Measurements from ENCODE around the gene MAP2. TPM values are rescaled to one million over a fixed set of nuclear protein-coding genes. Genes with fewer than 3 reads are reported as not detected.
"Not testable (repeated sequence)": the region's sequence is repeated elsewhere in the genome, so short reads cannot be mapped to it uniquely, and the experiment has no call there.

The MAP2 gene
- total and polyA plus RNA-seq, 7 experiments from 2014 or later, result 0.38 to 0.89 (median 0.47) TPM; not detected in 3

- Histone ChIP-seq H3K36me3 (ENCODE audit: control insufficient read depth in 2 of 3, insufficient read depth in 3 of 3, low read length in 3 of 3) (no peaks in the 10 kb centered on the region), H3K9me3 (ENCODE audit: control insufficient read depth in 2 of 3, low read length in 3 of 3) (no peaks in the 10 kb centered on the region), H3K4me3 (ENCODE audit: low read length) (no peak overlapping the region), H3K4me1 (ENCODE audit: control insufficient read depth in 2 of 2, insufficient read depth in 2 of 2, low read length in 2 of 2) (no peaks in the 10 kb centered on the region), H3K27ac (ENCODE audit: low read depth, low read length) (no peak overlapping the region), H3K27me3 (ENCODE audit: control insufficient read depth in 2 of 2, insufficient read depth in 2 of 2, low read length in 2 of 2) (no peaks in the 10 kb centered on the region)
- POLR2A ChIA-PET, result no interaction called here
- intact Hi-C loops (cut with micrococcal nuclease), result no loop called here
- Mint-ChIP-seq H3K4me1 (no peaks in the 10 kb centered on the region), H3K27ac (no peak overlapping the region), H3K9me3 (peaks cover 0 to 2% (median 0%) of the 10 kb centered on the region in 11 donors), H3K36me3 (no peaks in the 10 kb centered on the region), H3K27me3 (no peaks in the 10 kb centered on the region), H3K4me3 (no peak overlapping the region)
- no peak for DNase-seq
- ATAC-seq, result no peak
- CTCF ChIA-PET, result no interaction called here
Measured at GRCh38 chr2:209592106-209592505, 168.3 kb downstream of the MAP2 start.

GRCh38 chr2:209593930-209594329 is 170.1 kb downstream of the MAP2 start:
- Histone ChIP-seq H3K9me3 (ENCODE audit: control insufficient read depth in 2 of 3, low read length in 3 of 3) (no peaks in the 10 kb centered on the region), H3K4me1 (ENCODE audit: control insufficient read depth in 2 of 2, insufficient read depth in 2 of 2, low read length in 2 of 2) (no peaks in the 10 kb centered on the region), H3K27ac (ENCODE audit: low read depth, low read length) (no peak overlapping the region), H3K4me3 (ENCODE audit: low read length) (no peak overlapping the region), H3K27me3 (ENCODE audit: control insufficient read depth in 2 of 2, insufficient read depth in 2 of 2, low read length in 2 of 2) (no peaks in the 10 kb centered on the region), H3K36me3 (ENCODE audit: control insufficient read depth in 2 of 3, insufficient read depth in 3 of 3, low read length in 3 of 3) (no peaks in the 10 kb centered on the region)
- Mint-ChIP-seq H3K9me3 (peaks cover 0 to 2% (median 0%) of the 10 kb centered on the region in 11 donors), H3K27ac (no peak overlapping the region), H3K4me1 (no peaks in the 10 kb centered on the region), H3K36me3 (no peaks in the 10 kb centered on the region), H3K4me3 (no peak overlapping the region), H3K27me3 (no peaks in the 10 kb centered on the region)
- ChIA-PET CTCF (interaction anchor here (0.7 kb wide), 1 partner anchor 69 kb away, joined by 3 read pairs; no protein-coding TSS in a partner anchor), POLR2A (no interaction called here)
- ATAC-seq (no peak), DNase-seq (no peak)
- intact Hi-C loops (cut with micrococcal nuclease), result no loop called here

DNA sequence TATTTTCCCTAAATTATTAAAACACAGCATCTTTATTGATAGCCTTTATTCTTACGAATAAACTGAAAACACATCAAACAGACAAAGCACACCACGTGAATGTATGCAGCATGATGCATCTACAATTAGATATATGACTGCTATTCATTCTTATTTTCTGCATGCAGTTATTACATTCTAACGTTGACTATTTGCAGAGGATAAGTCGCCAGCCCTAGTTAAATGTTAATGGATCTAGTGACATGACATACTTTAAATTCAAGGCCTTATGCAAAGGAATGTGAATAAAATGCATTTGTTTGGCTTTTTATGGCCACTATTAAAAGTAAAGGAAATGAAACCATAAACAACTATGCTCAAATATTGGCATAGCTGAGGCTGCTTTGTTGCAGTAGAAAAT is 172.4 kb downstream of the MAP2 start:
- Histone ChIP-seq H3K9me3 (ENCODE audit: control insufficient read depth in 2 of 3, low read length in 3 of 3) (no peaks in the 10 kb centered on the region), H3K4me1 (ENCODE audit: control insufficient read depth in 2 of 2, insufficient read depth in 2 of 2, low read length in 2 of 2) (no peaks in the 10 kb centered on the region), H3K27me3 (ENCODE audit: control insufficient read depth in 2 of 2, insufficient read depth in 2 of 2, low read length in 2 of 2) (no peaks in the 10 kb centered on the region), H3K36me3 (ENCODE audit: control insufficient read depth in 2 of 3, insufficient read depth in 3 of 3, low read length in 3 of 3) (no peaks in the 10 kb centered on the region), H3K27ac (ENCODE audit: low read depth, low read length) (no peak overlapping the region), H3K4me3 (ENCODE audit: low read length) (no peak overlapping the region)
- DNase-seq (no peak), ATAC-seq (no peak)
- intact Hi-C loops (cut with micrococcal nuclease), result no loop called here
- no peak overlapping the region for H3K27ac Mint-ChIP-seq
- H3K4me3 Mint-ChIP-seq, result no peak overlapping the region
- H3K4me1 Mint-ChIP-seq, result no peaks in the 10 kb centered on the region
- POLR2A ChIA-PET, result no interaction called here
- no peaks in the 10 kb centered on the region for H3K27me3 Mint-ChIP-seq
- H3K36me3 Mint-ChIP-seq, result no peaks in the 10 kb centered on the region
- CTCF ChIA-PET, result no interaction called here
- peaks cover 0 to 4% (median 0%) of the 10 kb centered on the region in 11 donors for H3K9me3 Mint-ChIP-seq

DNA sequence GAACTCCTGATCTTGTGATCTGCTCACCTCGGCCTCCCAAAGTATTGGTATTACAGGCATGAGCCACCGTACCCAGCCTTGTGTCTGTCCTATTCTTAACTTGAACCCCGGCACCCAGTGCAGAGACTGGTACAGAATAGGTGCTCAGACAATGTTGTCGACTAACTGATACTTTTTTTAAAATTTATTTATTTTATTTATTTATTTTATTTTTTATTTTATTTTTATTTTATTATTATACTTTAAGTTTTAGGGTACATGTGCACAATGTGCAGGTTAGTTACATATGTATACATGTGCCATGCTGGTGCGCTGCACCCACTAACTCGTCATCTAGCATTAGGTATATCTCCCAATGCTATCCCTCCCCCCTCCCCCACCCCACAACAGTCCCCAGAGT is 174.4 kb downstream of the MAP2 start:
- H3K9me3 Mint-ChIP-seq; H3K4me1 Mint-ChIP-seq; DNase-seq; H3K27ac Mint-ChIP-seq; intact Hi-C loops (cut with micrococcal nuclease); CTCF ChIA-PET; H3K36me3 ChIP-seq (ENCODE audit: control insufficient read depth in 2 of 3, insufficient read depth in 3 of 3, low read length in 3 of 3); H3K4me3 Mint-ChIP-seq; H3K27ac ChIP-seq (ENCODE audit: low read depth, low read length); H3K4me1 ChIP-seq (ENCODE audit: control insufficient read depth in 2 of 2, insufficient read depth in 2 of 2, low read length in 2 of 2); H3K27me3 Mint-ChIP-seq; ATAC-seq; H3K27me3 ChIP-seq (ENCODE audit: control insufficient read depth in 2 of 2, insufficient read depth in 2 of 2, low read length in 2 of 2); POLR2A ChIA-PET; H3K4me3 ChIP-seq (ENCODE audit: low read length); H3K9me3 ChIP-seq (ENCODE audit: control insufficient read depth in 2 of 3, low read length in 3 of 3); H3K36me3 Mint-ChIP-seq: not testable (repeated sequence)

DNA sequence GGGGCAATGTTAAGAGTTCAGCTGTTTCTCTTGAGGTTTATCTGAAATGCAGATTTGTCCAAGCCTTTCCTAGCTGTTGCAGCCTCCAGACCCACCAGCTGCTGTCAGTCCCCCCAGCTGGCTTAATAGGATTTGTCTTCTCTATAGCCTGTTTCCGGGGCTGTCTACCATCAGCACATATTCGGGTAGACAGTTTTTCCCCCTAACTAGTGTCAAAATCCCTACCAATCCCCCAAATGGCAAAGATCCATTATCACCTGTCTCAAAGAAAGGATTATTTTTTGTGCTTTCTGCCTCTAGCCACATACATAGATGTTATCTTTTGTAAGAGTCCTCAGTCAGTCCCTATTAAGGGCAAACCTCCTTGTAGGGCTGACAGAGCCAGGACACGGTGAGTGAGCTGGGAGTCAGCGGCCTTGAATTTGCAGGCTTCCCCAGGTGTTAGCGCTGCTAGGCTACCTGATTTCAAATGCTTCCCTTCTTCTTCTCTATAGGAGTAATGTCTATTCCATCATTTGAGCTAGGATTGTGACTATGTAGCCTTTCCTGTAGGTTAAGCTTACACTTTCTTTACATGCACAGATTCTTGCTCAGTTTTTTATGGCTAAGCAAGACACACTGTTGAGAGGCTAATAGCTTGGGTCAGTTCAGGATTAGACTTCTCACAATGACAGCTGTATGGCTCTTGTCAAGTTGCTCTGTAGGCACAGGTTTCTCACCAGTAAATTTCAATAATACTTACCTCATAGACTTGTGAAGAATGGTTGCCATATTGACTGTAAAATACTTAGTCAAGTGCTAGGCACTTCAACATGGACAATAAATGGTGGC is 176.7 kb downstream of the MAP2 start:
- Mint-ChIP-seq H3K9me3 (peaks cover 0 to 4% (median 0%) of the 10 kb centered on the region in 11 donors), H3K27me3 (no peaks in the 10 kb centered on the region), H3K4me3 (no peak overlapping the region), H3K36me3 (no peaks in the 10 kb centered on the region), H3K27ac (no peak overlapping the region), H3K4me1 (no peaks in the 10 kb centered on the region)
- intact Hi-C loops (cut with micrococcal nuclease), result no loop called here
- H3K36me3 ChIP-seq (ENCODE audit: control insufficient read depth in 2 of 3, insufficient read depth in 3 of 3, low read length in 3 of 3), result no peaks in the 10 kb centered on the region
- ATAC-seq (no peak), DNase-seq (no peak)
- no peak overlapping the region for H3K27ac ChIP-seq (ENCODE audit: low read depth, low read length)
- H3K27me3 ChIP-seq (ENCODE audit: control insufficient read depth in 2 of 2, insufficient read depth in 2 of 2, low read length in 2 of 2), result no peaks in the 10 kb centered on the region
- POLR2A ChIA-PET, result no interaction called here
- H3K9me3 ChIP-seq (ENCODE audit: control insufficient read depth in 2 of 3, low read length in 3 of 3), result no peaks in the 10 kb centered on the region
- CTCF ChIA-PET, result no interaction called here
- H3K4me3 ChIP-seq (ENCODE audit: low read length), result no peak overlapping the region
- H3K4me1 ChIP-seq (ENCODE audit: control insufficient read depth in 2 of 2, insufficient read depth in 2 of 2, low read length in 2 of 2), result no peaks in the 10 kb centered on the region

DNA sequence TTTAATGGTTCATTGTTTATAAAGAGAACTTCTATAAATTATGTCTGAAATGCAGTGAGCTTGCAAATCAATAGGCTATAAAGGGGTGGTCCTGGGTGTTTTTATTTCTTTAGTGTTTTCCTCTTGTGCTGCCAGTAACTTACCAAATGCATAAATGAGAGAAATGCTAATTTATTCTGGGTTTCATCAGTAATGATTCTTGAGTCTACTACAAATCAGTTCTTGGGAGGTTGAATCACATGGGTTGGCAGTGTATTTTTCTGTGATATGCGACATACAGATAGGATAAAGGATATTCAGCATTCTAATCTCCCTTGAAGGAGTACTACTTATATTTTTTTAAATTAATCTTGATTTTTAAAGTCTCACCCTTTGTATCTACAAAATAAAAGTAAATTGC is 177.7 kb downstream of the MAP2 start:
- DNase-seq, result no peak
- no peak overlapping the region for H3K4me3 Mint-ChIP-seq
- no peak overlapping the region for H3K27ac Mint-ChIP-seq
- Histone ChIP-seq H3K27me3 (ENCODE audit: control insufficient read depth in 2 of 2, insufficient read depth in 2 of 2, low read length in 2 of 2) (no peaks in the 10 kb centered on the region), H3K9me3 (ENCODE audit: control insufficient read depth in 2 of 3, low read length in 3 of 3) (no peaks in the 10 kb centered on the region), H3K4me1 (ENCODE audit: control insufficient read depth in 2 of 2, insufficient read depth in 2 of 2, low read length in 2 of 2) (no peaks in the 10 kb centered on the region), H3K4me3 (ENCODE audit: low read length) (no peak overlapping the region), H3K27ac (ENCODE audit: low read depth, low read length) (no peak overlapping the region), H3K36me3 (ENCODE audit: control insufficient read depth in 2 of 3, insufficient read depth in 3 of 3, low read length in 3 of 3) (no peaks in the 10 kb centered on the region)
- ChIA-PET POLR2A (no interaction called here), CTCF (no interaction called here)
- intact Hi-C loops (cut with micrococcal nuclease), result no loop called here
- H3K36me3 Mint-ChIP-seq, result no peaks in the 10 kb centered on the region
- no peaks in the 10 kb centered on the region for H3K4me1 Mint-ChIP-seq
- peaks cover 0 to 4% (median 0%) of the 10 kb centered on the region in 11 donors for H3K9me3 Mint-ChIP-seq
- ATAC-seq, result no peak
- H3K27me3 Mint-ChIP-seq, result no peaks in the 10 kb centered on the region

GRCh38 chr2:209602259-209602658 is 178.4 kb downstream of the MAP2 start:
- CTCF ChIA-PET, result no interaction called here
- H3K27me3 Mint-ChIP-seq, result no peaks in the 10 kb centered on the region
- H3K9me3 ChIP-seq (ENCODE audit: control insufficient read depth in 2 of 3, low read length in 3 of 3), result no peaks in the 10 kb centered on the region
- intact Hi-C loops (cut with micrococcal nuclease), result no loop called here
- no peak overlapping the region for H3K4me3 ChIP-seq (ENCODE audit: low read length)
- no peaks in the 10 kb centered on the region for H3K4me1 ChIP-seq (ENCODE audit: control insufficient read depth in 2 of 2, insufficient read depth in 2 of 2, low read length in 2 of 2)
- H3K4me3 Mint-ChIP-seq, result no peak overlapping the region
- no peaks in the 10 kb centered on the region for H3K4me1 Mint-ChIP-seq
- H3K27me3 ChIP-seq (ENCODE audit: control insufficient read depth in 2 of 2, insufficient read depth in 2 of 2, low read length in 2 of 2), result no peaks in the 10 kb centered on the region
- ATAC-seq (no peak), DNase-seq (no peak)
- no peak overlapping the region for H3K27ac ChIP-seq (ENCODE audit: low read depth, low read length)
- H3K9me3 Mint-ChIP-seq, result peaks cover 0 to 4% (median 0%) of the 10 kb centered on the region in 11 donors
- POLR2A ChIA-PET, result no interaction called here
- H3K36me3 Mint-ChIP-seq, result no peaks in the 10 kb centered on the region
- H3K27ac Mint-ChIP-seq, result no peak overlapping the region
- no peaks in the 10 kb centered on the region for H3K36me3 ChIP-seq (ENCODE audit: control insufficient read depth in 2 of 3, insufficient read depth in 3 of 3, low read length in 3 of 3)
